ENCODE data around the gene PYGB.
"Not testable (repeated sequence)": the region's sequence is repeated elsewhere in the genome, so short reads cannot be mapped to it uniquely, and the experiment has no call there.

The PYGB gene

DNA sequence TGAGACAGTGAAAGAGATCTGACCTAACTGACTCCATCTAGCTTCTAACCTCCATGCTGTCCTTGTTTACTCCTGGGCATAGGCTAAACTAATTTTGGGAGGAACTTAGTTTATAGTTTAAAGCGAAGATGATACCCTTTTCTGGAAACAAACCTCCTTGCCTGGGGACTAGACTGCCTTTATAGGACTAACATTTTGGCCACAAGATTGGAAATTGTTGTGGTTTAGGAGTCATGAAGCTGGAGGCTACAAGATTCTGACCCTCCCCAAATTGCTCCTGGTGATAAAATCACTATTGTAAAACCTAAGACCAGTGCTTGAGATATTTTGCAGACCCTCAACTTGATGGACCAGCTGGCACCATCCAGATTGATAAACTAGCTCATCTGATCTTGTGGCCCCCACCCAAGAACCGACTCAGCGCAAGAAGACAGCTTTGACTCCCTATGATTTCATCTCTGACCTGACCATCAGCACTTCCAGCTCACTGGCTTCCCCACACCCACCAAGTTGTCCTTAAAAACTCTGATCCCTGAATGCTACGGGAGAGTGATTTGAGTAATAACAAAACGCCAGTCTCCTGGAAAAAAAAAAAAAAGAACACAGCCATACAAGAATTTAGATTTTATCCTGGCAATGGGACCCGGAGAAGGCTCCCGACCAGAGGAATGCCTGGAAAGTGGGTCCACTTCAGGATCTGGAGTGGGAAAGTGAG is 79.8 kb downstream of the PYGB start:
- ChIA-PET POLR2A (ENCODE audit: low non-redundant PET) (no interaction called here), CTCF (no interaction called here)
- DNase-seq (ENCODE audit: low spot score): no peak
- no peak overlapping the region for H3K27ac ChIP-seq
- TF ChIP-seq, protein P1, sequence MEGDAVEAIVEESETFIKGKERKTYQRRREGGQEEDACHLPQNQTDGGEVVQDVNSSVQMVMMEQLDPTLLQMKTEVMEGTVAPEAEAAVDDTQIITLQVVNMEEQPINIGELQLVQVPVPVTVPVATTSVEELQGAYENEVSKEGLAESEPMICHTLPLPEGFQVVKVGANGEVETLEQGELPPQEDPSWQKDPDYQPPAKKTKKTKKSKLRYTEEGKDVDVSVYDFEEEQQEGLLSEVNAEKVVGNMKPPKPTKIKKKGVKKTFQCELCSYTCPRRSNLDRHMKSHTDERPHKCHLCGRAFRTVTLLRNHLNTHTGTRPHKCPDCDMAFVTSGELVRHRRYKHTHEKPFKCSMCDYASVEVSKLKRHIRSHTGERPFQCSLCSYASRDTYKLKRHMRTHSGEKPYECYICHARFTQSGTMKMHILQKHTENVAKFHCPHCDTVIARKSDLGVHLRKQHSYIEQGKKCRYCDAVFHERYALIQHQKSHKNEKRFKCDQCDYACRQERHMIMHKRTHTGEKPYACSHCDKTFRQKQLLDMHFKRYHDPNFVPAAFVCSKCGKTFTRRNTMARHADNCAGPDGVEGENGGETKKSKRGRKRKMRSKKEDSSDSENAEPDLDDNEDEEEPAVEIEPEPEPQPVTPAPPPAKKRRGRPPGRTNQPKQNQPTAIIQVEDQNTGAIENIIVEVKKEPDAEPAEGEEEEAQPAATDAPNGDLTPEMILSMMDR (conservative IDR thresholded peaks at IDR 0.05; ENCODE audit: low read depth): no peak

DNA sequence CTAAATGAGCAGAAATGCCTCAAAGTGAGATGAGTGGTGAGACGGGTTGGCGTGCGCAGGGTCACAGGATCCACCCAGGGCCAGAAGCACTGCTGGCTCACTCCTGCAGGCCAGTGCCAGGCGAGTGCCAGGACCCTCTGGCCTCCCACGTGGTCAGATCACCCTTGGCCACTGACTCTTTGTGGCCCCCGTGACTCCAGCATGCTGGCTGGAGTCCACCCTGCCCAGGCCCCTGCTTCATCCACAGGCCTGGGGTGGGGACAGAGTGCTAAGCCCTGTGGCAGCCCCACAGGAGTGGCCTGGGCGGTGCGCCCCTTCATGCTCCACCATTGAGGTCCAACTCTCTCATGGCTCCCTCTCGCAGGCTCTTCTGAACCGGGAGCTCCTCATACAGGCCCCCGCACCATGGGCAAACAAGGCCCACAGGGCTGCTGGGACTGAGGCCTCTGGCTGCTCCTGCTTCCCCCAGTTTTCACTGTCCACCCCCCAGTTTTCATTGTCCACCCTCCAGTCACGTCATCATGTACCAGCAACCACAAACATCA is 81.1 kb downstream of the PYGB start:
- TF ChIP-seq, protein P1 (conservative IDR thresholded peaks at IDR 0.05; ENCODE audit: low read depth): no peak

DNA sequence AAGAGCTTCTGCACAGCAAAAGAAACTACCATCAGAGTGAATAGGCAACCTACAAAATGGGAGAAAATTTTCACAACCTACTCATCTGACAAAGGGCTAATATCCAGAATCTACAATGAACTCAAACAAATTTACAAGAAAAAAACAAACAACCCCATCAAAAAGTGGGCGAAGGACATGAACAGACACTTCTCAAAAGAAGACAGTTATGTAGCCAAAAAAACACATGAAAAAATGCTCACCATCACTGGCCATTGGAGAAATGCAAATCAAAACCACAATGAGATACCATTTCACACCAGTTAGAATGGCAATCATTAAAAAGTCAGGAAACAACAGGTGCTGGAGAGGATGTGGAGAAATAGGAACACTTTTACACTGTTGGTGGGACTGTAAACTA is 87.1 kb downstream of the PYGB start:
- H3K27ac ChIP-seq; DNase-seq (ENCODE audit: low spot score); POLR2A ChIA-PET (ENCODE audit: low non-redundant PET); CTCF ChIA-PET: not testable (repeated sequence)

More for the DNA sequence above, 81.1 kb downstream of the PYGB start:
- DNase-seq (ENCODE audit: low spot score): no peak
- no peak overlapping the region for H3K27ac ChIP-seq
- ChIA-PET CTCF (interaction anchor here (0.6 kb wide), 2 partner anchors 25 to 27 kb away, joined by 3 read pairs; no protein-coding TSS in a partner anchor), POLR2A (ENCODE audit: low non-redundant PET) (no interaction called here)

DNA sequence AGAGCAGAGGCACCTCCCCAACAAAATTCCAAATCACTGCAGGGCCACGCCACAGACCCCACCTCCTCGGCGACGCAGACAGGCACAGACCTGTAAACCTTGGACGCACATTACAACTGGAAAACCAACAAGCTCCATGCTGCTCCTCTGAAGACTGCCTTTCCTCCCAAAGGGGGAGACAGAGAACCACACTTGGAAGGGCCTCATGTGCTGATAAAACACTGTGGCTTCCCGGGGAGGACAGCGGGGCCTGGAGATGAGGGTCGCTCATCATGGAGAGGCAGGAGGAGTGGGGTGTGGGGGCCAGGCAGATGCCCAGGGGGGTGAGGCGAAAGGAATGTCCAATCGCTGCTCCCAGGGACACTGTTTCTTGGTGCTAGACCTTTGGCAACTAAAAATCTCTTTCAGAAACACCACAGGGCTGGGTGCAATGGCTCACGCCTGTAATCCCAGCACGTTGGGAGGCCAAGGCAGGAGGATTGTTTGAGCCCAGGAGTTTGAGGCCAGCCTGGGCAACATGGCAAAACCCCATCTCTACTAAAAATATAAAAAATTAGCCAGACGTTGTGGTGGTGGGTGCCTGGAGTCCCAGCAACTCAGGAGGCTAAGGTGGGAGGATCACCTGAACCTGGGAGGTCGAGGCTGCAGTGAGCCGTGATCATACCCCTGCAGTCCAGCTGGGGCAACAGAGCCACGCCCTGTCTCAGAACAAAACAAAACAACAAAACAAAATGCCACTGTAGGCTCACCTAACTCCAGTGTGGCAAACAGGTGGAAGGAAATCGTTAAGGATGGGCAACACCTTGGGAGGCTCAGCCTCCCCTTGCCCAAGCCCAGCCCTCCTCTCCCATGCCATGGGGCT is 88.9 kb downstream of the PYGB start:
- H3K27ac ChIP-seq: peak overlapping the region; percentile 80
- peak; percentile 73 for DNase-seq (ENCODE audit: low spot score)
- TF ChIP-seq, protein P1 (conservative IDR thresholded peaks at IDR 0.05; ENCODE audit: low read depth): peak; percentile 79
- POLR2A ChIA-PET (ENCODE audit: low non-redundant PET): interaction anchor here (0.6 kb wide), 1 partner anchor 204 kb away, joined by 3 read pairs; no protein-coding TSS in a partner anchor
- CTCF ChIA-PET: interaction anchor here (0.5 to 1.8 kb wide), 7 partner anchors 22 to 157 kb away, joined by 3 to 7 read pairs (median 3); partner anchors contain the start of gene ABHD12

DNA sequence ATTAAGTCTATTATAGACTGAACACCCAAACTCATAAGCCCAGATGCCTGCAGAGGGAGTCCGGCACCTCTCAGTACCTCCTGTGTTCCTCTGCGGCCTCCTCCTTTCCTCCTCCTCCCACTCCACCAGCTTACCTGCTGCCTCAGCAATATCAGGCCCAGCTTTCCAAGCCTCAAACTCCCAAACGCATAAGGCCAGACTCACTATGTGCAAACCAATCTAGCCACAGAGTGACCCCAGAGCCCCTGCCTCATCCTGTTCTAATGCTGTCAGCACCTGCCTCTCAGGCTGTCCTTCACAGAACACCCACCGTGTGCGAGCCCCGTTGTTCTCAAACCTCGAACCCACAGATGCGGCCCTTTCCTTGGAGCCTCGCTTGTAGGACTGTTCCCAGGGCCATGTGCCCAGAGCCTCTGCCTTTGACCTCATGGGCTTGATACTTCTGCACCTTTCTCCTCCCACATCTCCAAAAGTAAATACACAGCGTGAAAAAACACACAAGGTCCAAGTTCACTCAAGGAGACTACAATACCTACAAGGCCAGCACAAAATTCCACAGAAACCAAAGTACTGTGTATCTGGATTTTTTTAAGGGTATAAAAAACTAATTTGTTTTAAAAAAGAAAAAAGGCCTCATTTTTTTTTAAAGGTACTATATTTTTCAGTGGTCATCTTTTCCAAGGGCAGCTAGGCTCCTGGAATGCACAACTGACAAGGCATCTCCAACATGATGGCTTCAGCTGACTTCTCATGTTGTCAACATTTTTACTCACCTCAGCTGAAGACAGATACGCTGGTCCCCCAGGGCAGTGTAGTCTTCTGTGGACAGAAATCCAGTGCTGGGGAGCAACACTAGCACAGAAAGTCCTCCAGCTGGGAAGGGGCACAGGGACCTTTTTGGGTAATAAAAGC is 90.5 kb downstream of the PYGB start:
- H3K27ac ChIP-seq: peak overlapping the region; percentile 31
- CTCF ChIA-PET: no interaction called here
- POLR2A ChIA-PET (ENCODE audit: low non-redundant PET): no interaction called here
- TF ChIP-seq, protein P1 (conservative IDR thresholded peaks at IDR 0.05; ENCODE audit: low read depth): no peak
- no peak for DNase-seq (ENCODE audit: low spot score)

DNA sequence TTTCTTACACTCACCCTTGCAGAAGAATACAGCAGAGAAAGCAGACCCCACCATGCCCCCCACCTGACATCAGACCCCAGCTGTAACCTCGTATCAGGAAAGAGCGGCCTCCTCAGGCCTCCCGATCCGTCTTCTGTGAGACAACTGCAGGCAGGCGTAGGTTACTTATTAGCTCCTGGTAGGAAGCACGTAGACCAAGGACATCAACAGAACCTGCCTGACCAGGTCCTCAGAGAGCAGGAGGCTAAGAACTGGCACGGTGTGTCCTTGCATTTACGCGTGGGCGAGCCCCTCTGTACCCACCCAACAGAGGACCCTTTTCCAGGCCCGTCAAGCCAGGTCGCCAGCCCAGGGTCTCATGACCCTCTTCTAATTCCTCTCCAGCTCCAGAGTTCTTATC is 91.7 kb downstream of the PYGB start:
- CTCF ChIA-PET: no interaction called here
- no peak for DNase-seq (ENCODE audit: low spot score)
- TF ChIP-seq, protein P1 (conservative IDR thresholded peaks at IDR 0.05; ENCODE audit: low read depth): no peak
- no peak overlapping the region for H3K27ac ChIP-seq
- POLR2A ChIA-PET (ENCODE audit: low non-redundant PET): no interaction called here
